GM23338 (cell line): ENCODE measurements around the gene LNP1. TPM values are rescaled to one million over a fixed set of nuclear protein-coding genes. Genes with fewer than 3 reads are reported as not detected.

Source experiments
- polyA plus RNA-seq: library from polyadenylated mRNA; unstranded; fragments of >200 nt; fragmentation: Nextera tagmentation; extraction: Ambion mirVana; gene quantifications from 2 replicates; pipeline ENCODE4 v1.2.1, GENCODE V29; 2016
- total RNA-seq: library from RNA; depleted of rRNA; stranded (reverse); fragments of >200 nt; shearing (Covaris generic); gene quantifications from 2 replicates; pipeline ENCODE4 v1.2.3, GENCODE V29; 2014; rRNA removed

LNP1 gene
- total and polyA plus RNA-seq, 2 experiments from 2014 or later: 4.7 to 6.7 TPM

Other genes starting within 250 kb of the LNP1 start
- 34.4 and 46.0 TPM in 2 replicates for gene TBC1D23, start 140.5 kb upstream of the LNP1 start, total RNA-seq
- gene TBC1D23, start 140.5 kb upstream of the LNP1 start, polyA plus RNA-seq: 17.9 and 22.4 TPM in 2 replicates
- 18.2 and 19.2 TPM in 2 replicates for gene NIT2, start 66.8 kb upstream of the LNP1 start, total RNA-seq
- gene NIT2, start 66.8 kb upstream of the LNP1 start, polyA plus RNA-seq: 49.1 and 53.7 TPM in 2 replicates
- gene TOMM70, start 450 bp upstream of the LNP1 start, total RNA-seq: 66.8 and 67.5 TPM in 2 replicates
- 26.5 and 29.5 TPM in 2 replicates for gene TOMM70, start 450 bp upstream of the LNP1 start, polyA plus RNA-seq
- 6.5 and 7.0 TPM in 2 replicates for gene TMEM45A, start 91.1 kb downstream of the LNP1 start, total RNA-seq
- gene TMEM45A, start 91.1 kb downstream of the LNP1 start, polyA plus RNA-seq: 11.1 and 12.7 TPM in 2 replicates
- gene ADGRG7, start 208.1 kb downstream of the LNP1 start, total RNA-seq: not detected in 2 replicates
- not detected in 2 replicates for gene ADGRG7, start 208.1 kb downstream of the LNP1 start, polyA plus RNA-seq